Small intestine (tissue), 7 donors: Measurements from ENCODE around the gene SUCLG2. TPM values are rescaled to one million over a fixed set of nuclear protein-coding genes. Genes with fewer than 3 reads are reported as not detected.
A peak's percentile ranks its signal among the peaks of the same experiment; 100 is the strongest.

Source experiments
- DNase-seq, 2 donors: peaks; one replicate each; pipeline versions ENCODE4 v3.0.0 to v3.0.0-alpha.2; 2013
- FAIRE-seq: peaks from 2 replicates; lab custom pipeline; 2012; peaks lifted over from hg19 to GRCh38; lab: Jason Lieb, UNC
- H3K27ac ChIP-seq, 3 donors: one replicate each; pipeline ENCODE4 v1.5.1; 2013; ENCODE audit warnings: low read length in 2 of 3, mild to moderate bottlenecking in 2 of 3, control low read depth in 1 of 3, inconsistent platforms in 1 of 3, low read depth in 1 of 3, moderate library complexity in 1 of 3
- H3K27me3 ChIP-seq, 3 donors: one replicate each; pipeline ENCODE4 v1.6.1; 2013; ENCODE audit warnings: low read length in 3 of 3, inconsistent platforms in 1 of 3; ENCODE audit not compliant: control insufficient read depth in 3 of 3, insufficient read depth in 3 of 3
- H3K36me3 ChIP-seq, 3 donors: one replicate each; pipeline ENCODE4 v1.6.1; 2013; ENCODE audit warnings: low read length in 3 of 3, inconsistent platforms in 1 of 3, low read depth in 1 of 3, mild to moderate bottlenecking in 1 of 3, moderate library complexity in 1 of 3; ENCODE audit not compliant: control insufficient read depth in 3 of 3, insufficient read depth in 2 of 3
- H3K4me1 ChIP-seq, 3 donors: one replicate each; pipeline ENCODE4 v1.6.1; 2013; ENCODE audit warnings: low read length in 2 of 3, inconsistent platforms in 1 of 3, low read depth in 1 of 3, mild to moderate bottlenecking in 1 of 3, moderate library complexity in 1 of 3; ENCODE audit not compliant: control insufficient read depth in 3 of 3, insufficient read depth in 2 of 3
- H3K4me3 ChIP-seq, 3 donors: one replicate each; pipeline ENCODE4 v1.5.1; 2013; ENCODE audit warnings: low read length in 3 of 3, control low read depth in 1 of 3, inconsistent platforms in 1 of 3, low read depth in 1 of 3, mild to moderate bottlenecking in 1 of 3, moderate library complexity in 1 of 3
- H3K9me3 ChIP-seq, 2 donors: one replicate each; pipeline ENCODE4 v1.6.1; 2013; ENCODE audit warnings: low read depth in 1 of 2, low read length in 1 of 2; ENCODE audit not compliant: control insufficient read depth in 2 of 2, insufficient read depth in 1 of 2
- WGBS, 3 donors: extraction: QIAGEN DNeasy Blood & Tissue Kit; methylation state at CpG; one replicate each; pipeline ENCODE4 v1.1.7; 2013; 5-methylcytosine and 5-hydroxymethylcytosine counted together
- polyA plus RNA-seq, 4 donors: library from polyadenylated mRNA; stranded (reverse) in 3 of 4; unstranded in 1 of 4; fragments of 200-250 nt in 3 of 4; fragments of 120-200 nt in 1 of 4; gene quantifications; one replicate each; pipeline versions ENCODE4 v1.2.1 to v1.2.3, GENCODE V29; 2013
- donor health status: healthy with polysubstance abuse.
- donor health status: control.
- donor health status: control.
- donor health status: Bipolar disorder and iron deficiency.
- donor health status: healthy.

Gene SUCLG2
- polyA plus RNA-seq, 4 donors: 77.7 to 167 (median 125) TPM

GRCh38 chr3:67507584-67507983, 146.8 kb downstream of the SUCLG2 start:
- no peak overlapping the region for H3K27ac ChIP-seq
- no peak for FAIRE-seq
- H3K27me3 ChIP-seq: no peaks in the 10 kb centered on the region
- DNase-seq: no peak
- no peaks in the 10 kb centered on the region for H3K9me3 ChIP-seq
- peaks cover 0 to 13% (median 3%) of the 10 kb centered on the region in 3 donors for H3K36me3 ChIP-seq
- no peak overlapping the region for H3K4me3 ChIP-seq
- no peaks in the 10 kb centered on the region for H3K4me1 ChIP-seq
- 92 to 96% (median 94%) methylated on average over 4 of the region's 4 CpGs for WGBS, 3 donors

- DNase-seq (peak; percentile 8 to 59), FAIRE-seq (no peak)
- Histone ChIP-seq H3K36me3 (peaks cover 0 to 5% (median 4%) of the 10 kb centered on the region in 3 donors), H3K27ac (no peak overlapping the region), H3K4me1 (peaks cover 0 to 3% (median 2%) of the 10 kb centered on the region in 3 donors), H3K4me3 (no peak overlapping the region), H3K27me3 (no peaks in the 10 kb centered on the region), H3K9me3 (no peaks in the 10 kb centered on the region)
- 54 to 67% (median 58%) methylated on average over 2 of the region's 2 CpGs for WGBS, 3 donors
Measured at GRCh38 chr3:67500709-67501108, 153.7 kb downstream of the SUCLG2 start.

- no peak overlapping the region for H3K27ac ChIP-seq
- peaks cover 0 to 3% (median 2%) of the 10 kb centered on the region in 3 donors for H3K4me1 ChIP-seq
- no peaks in the 10 kb centered on the region for H3K9me3 ChIP-seq
- FAIRE-seq: no peak
- H3K27me3 ChIP-seq: no peaks in the 10 kb centered on the region
- peaks cover 1 to 8% (median 2%) of the 10 kb centered on the region in 3 donors for H3K36me3 ChIP-seq
- H3K4me3 ChIP-seq: no peak overlapping the region
- DNase-seq: no peak
Measured at GRCh38 chr3:67497746-67498145, 156.7 kb downstream of the SUCLG2 start.

GRCh38 chr3:67495751-67496150, 158.7 kb downstream of the SUCLG2 start:
- Histone ChIP-seq H3K36me3 (peaks cover 1 to 11% (median 2%) of the 10 kb centered on the region in 3 donors), H3K9me3 (no peaks in the 10 kb centered on the region), H3K27me3 (no peaks in the 10 kb centered on the region), H3K27ac (no peak overlapping the region), H3K4me3 (no peak overlapping the region), H3K4me1 (no peaks in the 10 kb centered on the region)
- DNase-seq (no peak), FAIRE-seq (no peak)
- 92 to 94% (median 94%) methylated on average over 1 of the region's 1 CpG for WGBS, 3 donors

GRCh38 chr3:67493808-67494207, 160.6 kb downstream of the SUCLG2 start:
- FAIRE-seq (no peak), DNase-seq (no peak)
- H3K4me3 ChIP-seq: no peak overlapping the region
- H3K36me3 ChIP-seq: peaks cover 0 to 11% (median 2%) of the 10 kb centered on the region in 3 donors
- no peak overlapping the region for H3K27ac ChIP-seq
- no peaks in the 10 kb centered on the region for H3K4me1 ChIP-seq
- no peaks in the 10 kb centered on the region for H3K9me3 ChIP-seq
- 49 to 78% (median 71%) methylated on average over 3 of the region's 3 CpGs for WGBS, 3 donors
- no peaks in the 10 kb centered on the region for H3K27me3 ChIP-seq

GRCh38 chr3:67490658-67491057, 163.8 kb downstream of the SUCLG2 start:
- Histone ChIP-seq H3K4me3 (no peak overlapping the region), H3K36me3 (peaks cover 0 to 13% (median 2%) of the 10 kb centered on the region in 3 donors), H3K27me3 (no peaks in the 10 kb centered on the region), H3K27ac (no peak overlapping the region), H3K9me3 (no peaks in the 10 kb centered on the region), H3K4me1 (no peaks in the 10 kb centered on the region)
- 95 to 97% (median 96%) methylated on average over 1 of the region's 1 CpG for WGBS, 3 donors
- FAIRE-seq (no peak), DNase-seq (no peak)

GRCh38 chr3:67489816-67490215, 164.6 kb downstream of the SUCLG2 start:
- Histone ChIP-seq H3K4me3 (no peak overlapping the region), H3K4me1 (no peaks in the 10 kb centered on the region), H3K27me3 (no peaks in the 10 kb centered on the region), H3K36me3 (peaks cover 0 to 8% (median 2%) of the 10 kb centered on the region in 3 donors), H3K27ac (no peak overlapping the region), H3K9me3 (no peaks in the 10 kb centered on the region)
- DNase-seq: no peak
- FAIRE-seq: no peak
- 69 to 84% (median 84%) methylated on average over 4 of the region's 4 CpGs for WGBS, 3 donors

- peaks cover 0 to 5% (median 4%) of the 10 kb centered on the region in 3 donors for H3K36me3 ChIP-seq
- H3K27ac ChIP-seq: no peak overlapping the region
- no peaks in the 10 kb centered on the region for H3K4me1 ChIP-seq
- 97 to 98% (median 97%) methylated on average over 1 of the region's 1 CpG for WGBS, 3 donors
- no peak for DNase-seq
- H3K9me3 ChIP-seq: no peaks in the 10 kb centered on the region
- H3K4me3 ChIP-seq: no peak overlapping the region
- H3K27me3 ChIP-seq: no peaks in the 10 kb centered on the region
- FAIRE-seq: no peak
Measured at GRCh38 chr3:67487564-67488114, 166.8 kb downstream of the SUCLG2 start.

- H3K27me3 ChIP-seq: no peaks in the 10 kb centered on the region
- peaks cover 0 to 5% (median 4%) of the 10 kb centered on the region in 3 donors for H3K36me3 ChIP-seq
- no peak overlapping the region for H3K27ac ChIP-seq
- 69 to 89% (median 77%) methylated on average over 1 of the region's 1 CpG for WGBS, 3 donors
- DNase-seq (no peak), FAIRE-seq (no peak)
- H3K4me1 ChIP-seq: no peaks in the 10 kb centered on the region
- no peaks in the 10 kb centered on the region for H3K9me3 ChIP-seq
- no peak overlapping the region for H3K4me3 ChIP-seq
Measured at GRCh38 chr3:67486883-67487282, 167.5 kb downstream of the SUCLG2 start.
